Measurements from ENCODE around the gene TRAM2.

DNA sequence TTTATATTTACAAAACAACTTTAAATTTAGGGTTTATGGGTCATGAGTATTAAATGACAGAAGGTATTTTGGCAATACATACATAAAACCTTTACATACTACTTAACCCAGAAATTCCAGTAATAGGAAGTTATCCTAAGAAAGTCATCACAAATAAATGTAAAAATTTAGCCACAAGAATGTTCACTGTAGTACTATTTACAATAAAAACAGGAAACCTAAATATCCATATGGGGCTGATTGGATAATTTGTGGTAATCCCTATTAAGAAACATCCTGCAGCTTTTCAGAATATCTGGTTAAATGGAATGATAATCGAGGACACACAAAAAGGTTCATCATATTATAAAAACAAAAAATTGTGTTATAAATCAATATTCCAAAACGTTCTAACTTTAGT, 44.4 kb downstream of the TRAM2 start:
- TF ChIP-seq, protein P1, sequence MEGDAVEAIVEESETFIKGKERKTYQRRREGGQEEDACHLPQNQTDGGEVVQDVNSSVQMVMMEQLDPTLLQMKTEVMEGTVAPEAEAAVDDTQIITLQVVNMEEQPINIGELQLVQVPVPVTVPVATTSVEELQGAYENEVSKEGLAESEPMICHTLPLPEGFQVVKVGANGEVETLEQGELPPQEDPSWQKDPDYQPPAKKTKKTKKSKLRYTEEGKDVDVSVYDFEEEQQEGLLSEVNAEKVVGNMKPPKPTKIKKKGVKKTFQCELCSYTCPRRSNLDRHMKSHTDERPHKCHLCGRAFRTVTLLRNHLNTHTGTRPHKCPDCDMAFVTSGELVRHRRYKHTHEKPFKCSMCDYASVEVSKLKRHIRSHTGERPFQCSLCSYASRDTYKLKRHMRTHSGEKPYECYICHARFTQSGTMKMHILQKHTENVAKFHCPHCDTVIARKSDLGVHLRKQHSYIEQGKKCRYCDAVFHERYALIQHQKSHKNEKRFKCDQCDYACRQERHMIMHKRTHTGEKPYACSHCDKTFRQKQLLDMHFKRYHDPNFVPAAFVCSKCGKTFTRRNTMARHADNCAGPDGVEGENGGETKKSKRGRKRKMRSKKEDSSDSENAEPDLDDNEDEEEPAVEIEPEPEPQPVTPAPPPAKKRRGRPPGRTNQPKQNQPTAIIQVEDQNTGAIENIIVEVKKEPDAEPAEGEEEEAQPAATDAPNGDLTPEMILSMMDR (IDR thresholded peaks at IDR 0.05; ENCODE audit: low read depth, low read length) = no peak
- TF ChIP-seq EZH2phosphoT487 (IDR thresholded peaks at IDR 0.05; ENCODE audit: low read depth) = no peak

Measured in OCI-LY3 (cell line).